HG02884 (cell line): ENCODE results near the gene FATE1.
"Not testable (repeated sequence)": the region's sequence is repeated elsewhere in the genome, so short reads cannot be mapped to it uniquely, and the experiment has no call there.

Experiments
- ATAC-seq: cut with Tn5 transposase; IDR thresholded peaks from one replicate; pipeline ENCODE4 v1.9.1; 2021; ENCODE audit warnings: mild to moderate bottlenecking, moderate library complexity; ENCODE audit not compliant: unreplicated experiment

FATE1 gene

GRCh38 chrX:151715752-151716151, at the start of gene FATE1:
Gene FATE1 (plus strand): TSS chrX:151716035. CDS start chrX:151716120, 85 bp downstream.
- no peak for ATAC-seq

DNA sequence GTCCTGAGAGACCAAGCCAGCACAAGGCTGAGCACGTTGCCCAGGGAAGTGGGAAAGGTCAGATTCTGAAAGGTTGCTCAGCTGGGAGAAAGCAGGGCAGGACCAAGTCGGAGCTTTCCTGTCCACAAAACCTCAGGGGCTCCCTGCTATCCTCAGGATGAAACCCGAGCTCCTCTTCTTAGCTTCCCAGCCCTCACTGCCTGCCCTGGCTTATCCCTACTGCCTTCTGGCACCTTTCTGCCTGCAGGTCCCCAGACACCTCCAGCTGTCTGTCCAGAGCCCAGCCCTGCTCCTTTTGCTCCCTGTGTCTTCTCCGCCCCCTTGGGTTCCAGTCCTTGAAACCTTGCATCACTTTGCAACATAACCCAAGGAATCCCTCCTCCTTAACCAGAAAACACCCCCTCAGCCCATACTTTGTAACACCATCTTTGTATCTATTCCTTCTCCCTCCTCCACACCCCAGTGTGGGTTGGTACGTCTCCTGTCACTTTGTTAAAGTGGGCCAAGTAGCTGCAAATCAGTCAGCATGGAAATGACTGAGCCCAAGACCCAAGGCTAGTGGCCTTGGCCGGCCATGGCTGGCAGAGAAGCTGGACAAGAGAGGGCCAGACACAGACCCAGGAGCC, 40.6 kb upstream of the FATE1 start:
- ATAC-seq: no peak

DNA sequence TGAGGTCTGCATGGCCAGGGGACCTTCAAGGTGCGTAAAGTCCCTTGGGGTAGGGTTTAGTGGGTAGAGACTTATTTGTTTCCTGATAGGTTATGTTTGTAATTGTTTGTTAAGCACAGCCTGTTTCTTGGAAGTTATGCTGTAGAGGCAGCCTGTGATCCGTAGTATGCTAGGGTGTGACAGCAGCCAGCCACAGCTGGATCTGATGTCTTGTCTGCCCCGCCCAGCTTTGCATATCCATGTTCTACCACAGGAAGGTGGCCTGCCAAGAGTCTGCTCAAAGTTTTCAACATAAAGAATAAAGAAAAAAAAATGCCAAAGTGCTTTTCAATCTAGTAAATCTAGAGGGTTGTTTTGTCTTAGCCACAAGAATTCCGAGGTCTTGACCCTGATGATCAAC, 39.6 kb upstream of the FATE1 start:
- no peak for ATAC-seq

GRCh38 chrX:151679798-151680402, 35.9 kb upstream of the FATE1 start:
- no peak for ATAC-seq

DNA sequence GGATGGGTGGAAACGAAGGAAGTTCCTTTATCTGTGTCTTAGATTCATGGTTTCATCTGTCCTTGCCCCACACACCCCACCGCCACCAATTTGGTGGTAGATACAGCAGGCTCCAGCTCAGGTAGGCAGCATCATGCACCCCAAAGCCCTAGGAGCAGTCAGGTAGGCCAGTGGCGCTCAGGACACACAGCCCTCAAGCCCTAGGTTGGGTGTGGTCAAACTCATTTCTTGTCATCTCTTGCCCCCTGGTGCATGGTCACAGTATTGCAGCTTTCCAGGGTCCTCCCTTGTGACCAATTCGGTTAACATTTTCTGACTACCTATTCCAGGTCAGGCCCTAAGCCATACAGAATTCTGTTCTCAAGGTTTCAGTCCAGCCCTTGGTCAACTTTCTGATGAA, 35.0 kb upstream of the FATE1 start:
- ATAC-seq: peak; percentile 85

DNA sequence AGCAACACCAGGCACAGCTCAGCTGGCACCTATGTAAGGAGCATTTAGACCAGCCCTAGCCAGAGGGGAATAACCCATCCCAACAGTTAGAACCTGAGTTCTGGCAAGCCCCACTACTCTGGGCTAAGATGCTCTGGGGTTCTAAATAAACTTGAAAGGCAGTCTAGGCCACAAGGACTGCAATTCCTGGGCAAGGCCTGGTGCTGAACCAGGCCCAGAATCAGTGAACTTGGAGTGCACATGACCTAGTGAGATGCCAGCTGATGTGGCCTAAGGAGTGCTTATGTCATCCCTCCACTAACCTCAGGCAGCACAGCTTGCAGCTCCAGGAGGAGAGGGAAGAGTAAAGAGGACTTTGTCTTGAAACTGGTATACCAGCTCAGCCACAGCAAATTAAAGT, 28.2 kb upstream of the FATE1 start:
- no peak for ATAC-seq

GRCh38 chrX:151688695-151689094, 27.1 kb upstream of the FATE1 start:
- ATAC-seq: no peak

- no peak for ATAC-seq
Observed at GRCh38 chrX:151692825-151693224, 23.0 kb upstream of the FATE1 start.

- no peak for ATAC-seq
Observed at GRCh38 chrX:151694121-151694520, 21.7 kb upstream of the FATE1 start.

DNA sequence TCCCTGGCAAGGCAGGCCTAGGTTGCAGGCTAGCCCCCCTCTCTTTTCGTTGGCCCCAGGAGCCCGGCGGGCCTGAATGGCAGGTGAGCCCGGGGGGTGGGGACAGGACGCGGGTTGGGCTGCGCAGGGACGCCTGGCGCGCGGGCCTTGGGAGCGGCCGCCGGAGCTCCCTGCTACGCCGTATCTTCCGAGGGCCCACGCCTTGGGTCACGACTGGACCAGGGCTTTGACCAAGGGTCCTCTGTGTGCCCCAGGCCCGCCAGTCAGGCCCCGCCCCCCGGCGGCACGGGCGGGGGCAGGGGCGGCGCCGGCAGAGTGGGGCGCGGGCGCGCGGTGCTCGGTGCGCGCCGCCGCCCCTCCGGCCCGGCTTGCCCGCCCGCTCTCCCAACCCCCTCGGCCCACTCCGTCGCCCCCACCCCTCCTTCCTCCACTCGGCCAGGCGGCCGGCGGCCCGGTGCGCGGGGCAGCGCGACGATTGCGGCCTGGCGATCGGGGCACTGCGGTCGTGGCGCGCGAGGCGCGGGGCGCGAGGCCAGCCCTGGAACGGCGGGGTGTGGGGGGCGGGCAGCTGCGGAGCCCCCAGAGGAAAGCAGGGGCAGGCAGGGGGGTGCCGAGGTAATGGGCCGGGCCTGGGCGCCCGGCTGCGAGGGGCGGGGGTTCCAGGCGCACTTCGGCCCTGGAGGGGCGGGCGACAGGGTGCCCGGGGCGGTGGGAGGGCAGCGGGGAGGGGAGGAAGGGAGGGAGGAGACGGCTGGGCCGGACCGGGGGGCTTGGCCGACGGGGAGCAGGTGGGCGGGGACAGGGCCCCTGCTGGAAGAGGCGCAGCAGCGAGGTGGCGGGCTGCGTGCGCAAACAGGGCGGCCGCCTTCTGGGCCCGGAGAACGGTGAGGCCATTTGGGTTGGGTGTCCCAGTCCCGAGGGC, 20.9 kb upstream of the FATE1 start, which contains the start of gene PRRG3:
PRRG3 (plus strand) TSS at position 798 of the 922 bp plus-strand sequence. CDS start 3,357 bp downstream, outside the sequence.
- ATAC-seq: no peak

DNA sequence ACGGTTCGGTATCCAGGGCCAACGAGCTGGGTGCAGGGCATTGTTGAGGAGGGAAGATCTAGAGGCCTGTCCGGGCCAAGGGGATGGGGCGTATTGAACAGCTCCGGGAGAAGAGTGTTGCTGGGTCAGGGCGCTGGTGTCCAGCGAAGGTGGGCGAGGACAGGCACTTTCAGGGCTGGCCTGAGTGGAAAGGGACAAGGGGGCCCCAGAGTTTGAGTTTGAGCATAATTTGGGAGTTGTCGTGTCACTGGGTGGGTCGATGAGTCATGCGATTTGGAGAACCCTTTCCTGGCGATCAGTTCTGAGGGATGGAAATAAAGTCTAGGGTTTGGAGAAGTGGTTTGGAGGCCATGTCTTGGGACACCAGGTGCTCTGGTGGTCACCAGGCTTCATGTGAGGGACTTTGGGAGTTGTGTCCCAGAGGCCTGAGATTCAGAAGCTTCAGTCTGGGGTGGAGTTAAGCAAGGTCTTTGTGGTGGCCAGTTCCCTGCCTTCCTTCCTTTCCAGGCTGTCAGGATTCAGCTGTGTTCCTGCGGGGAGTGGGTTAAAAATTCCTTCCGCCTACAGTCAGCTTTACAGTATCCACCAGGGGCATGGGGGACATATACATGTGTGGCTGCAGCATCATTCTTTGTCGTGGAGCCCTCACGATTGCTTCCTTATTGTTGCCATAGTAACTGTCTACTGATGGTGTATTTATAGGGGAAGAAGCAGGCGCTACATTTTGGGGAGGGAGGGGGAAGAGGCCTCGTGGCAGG, 20.1 kb upstream of the FATE1 start:
- no peak for ATAC-seq

GRCh38 chrX:151697082-151697481, 18.8 kb upstream of the FATE1 start:
- not testable (repeated sequence) for ATAC-seq

GRCh38 chrX:151697522-151697921, 18.3 kb upstream of the FATE1 start:
- no peak for ATAC-seq

- ATAC-seq: no peak
Observed at GRCh38 chrX:151698485-151698884, 17.4 kb upstream of the FATE1 start.

DNA sequence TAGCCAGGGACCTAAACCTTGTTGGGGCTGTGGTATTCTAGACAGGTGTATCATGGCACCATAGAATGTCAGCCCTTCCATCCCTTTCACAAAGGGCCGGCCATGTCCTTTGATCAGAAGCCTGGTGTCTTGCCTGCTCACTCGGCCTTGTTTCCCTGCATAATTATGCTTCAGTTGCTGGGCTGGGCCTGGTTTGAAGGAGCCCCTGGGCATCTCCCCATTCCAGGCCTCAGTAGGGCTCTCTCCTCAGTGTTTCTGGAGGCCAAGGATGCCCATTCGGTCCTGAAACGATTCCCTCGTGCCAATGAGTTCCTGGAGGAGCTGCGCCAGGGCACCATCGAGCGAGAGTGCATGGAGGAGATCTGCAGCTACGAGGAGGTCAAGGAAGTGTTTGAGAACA, 16.1 kb upstream of the FATE1 start:
- no peak for ATAC-seq

DNA sequence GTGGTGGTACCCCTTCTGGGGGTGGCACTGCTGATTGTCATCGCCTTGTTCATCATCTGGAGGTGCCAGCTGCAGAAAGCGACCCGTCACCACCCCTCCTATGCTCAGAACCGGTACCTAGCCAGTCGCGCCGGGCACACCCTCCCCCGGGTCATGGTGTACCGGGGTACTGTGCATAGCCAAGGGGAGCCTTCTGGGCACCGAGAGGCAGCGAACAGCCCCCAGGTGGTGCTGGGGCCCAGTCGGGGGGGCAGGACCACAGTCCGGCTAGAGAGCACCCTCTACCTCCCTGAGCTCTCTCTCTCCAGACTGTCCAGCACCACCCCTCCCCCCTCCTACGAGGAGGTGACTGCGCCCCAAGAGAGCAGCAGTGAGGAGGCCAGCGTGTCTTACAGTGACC, 15.3 kb upstream of the FATE1 start:
- no peak for ATAC-seq

DNA sequence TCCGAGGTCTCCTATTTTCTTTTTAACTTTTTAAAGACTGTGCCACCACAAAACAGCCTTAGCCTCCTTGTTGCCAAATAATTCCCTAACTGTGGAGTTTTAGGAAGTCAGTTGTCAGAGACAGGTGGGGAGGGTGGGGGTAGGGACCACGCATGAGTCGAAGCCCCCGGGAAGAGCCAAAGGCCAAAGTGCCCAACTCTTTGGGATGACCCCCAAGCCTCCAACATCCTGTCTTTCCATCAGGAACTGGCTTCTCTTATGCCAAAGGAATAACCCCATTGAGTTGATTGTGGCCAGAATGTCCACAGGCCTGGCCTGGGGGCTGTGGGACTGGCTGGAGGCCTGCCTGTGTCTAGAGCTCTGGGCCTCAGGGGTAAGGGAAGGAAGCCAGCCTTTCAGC, 14.8 kb upstream of the FATE1 start:
- no peak for ATAC-seq

DNA sequence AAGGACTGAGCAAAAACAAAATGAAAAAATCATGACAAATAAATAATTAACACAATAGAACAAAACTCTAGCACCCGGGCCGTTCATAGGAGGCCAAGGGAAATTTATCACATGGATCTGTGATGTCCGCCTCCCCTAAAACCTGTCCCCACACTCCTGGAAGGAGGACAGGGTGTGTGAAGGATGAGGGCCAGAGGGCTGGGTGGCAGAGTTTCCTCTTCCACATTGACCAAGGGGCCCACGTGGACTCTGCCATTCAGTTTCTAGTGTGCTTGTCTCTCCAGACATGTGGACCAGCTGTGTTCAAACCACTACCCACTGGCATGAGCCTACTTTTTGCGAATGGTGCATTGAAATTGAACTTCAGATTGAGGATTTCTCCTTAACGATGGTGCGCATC, 14.3 kb upstream of the FATE1 start:
- ATAC-seq: no peak

- no peak for ATAC-seq
Observed at GRCh38 chrX:151702026-151702714, 13.7 kb upstream of the FATE1 start.

DNA sequence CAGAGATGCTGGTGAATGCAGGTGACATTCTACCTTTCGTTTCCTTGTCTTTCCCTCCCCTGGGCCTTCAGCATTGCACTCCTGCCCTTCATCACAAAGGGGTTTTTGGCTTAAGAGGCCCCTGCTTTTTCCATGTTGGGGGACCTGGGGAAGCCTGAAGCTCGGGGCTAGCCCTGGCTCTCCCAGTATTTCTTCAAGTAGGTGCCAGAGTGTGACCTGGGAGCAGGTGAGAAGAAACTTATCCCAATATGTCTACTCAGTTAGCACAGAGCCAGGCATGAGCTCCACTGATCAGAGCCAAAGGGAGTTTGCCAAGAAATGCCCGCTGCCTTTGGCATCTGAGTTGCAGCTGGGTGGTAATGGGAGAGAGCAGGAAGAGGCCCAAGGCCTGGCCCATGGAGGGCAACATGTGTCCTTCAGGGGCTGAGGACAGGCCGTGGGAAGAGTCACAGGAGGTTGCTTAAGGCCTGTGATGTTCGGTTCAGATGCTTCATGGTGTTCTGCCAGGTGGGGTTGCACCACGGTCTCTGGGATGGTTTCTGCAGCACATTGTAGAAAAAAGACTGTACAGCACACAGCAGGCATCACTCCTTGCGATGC, 13.0 kb upstream of the FATE1 start:
- no peak for ATAC-seq
